MCF 10A (cell line): ENCODE results near the gene PGR. TPM values are rescaled to one million over a fixed set of nuclear protein-coding genes. Genes with fewer than 3 reads are reported as not detected.

Experiments used
- BruUV-seq: library from RNA; stranded (reverse); fragments of 400-500 nt; replicated peaks from 2 replicates; lab custom pipeline; 2021; lab: Mats Ljungman, UMichigan
- CTCF ChIA-PET: fragments of 300-600 bp; sonication (Branson Sonifier 250); formaldehyde crosslinking; extraction: SDS; loops from one replicate; lab custom pipeline; 2021; ENCODE audit warnings: antibody characterized with exemption, inconsistent platforms; lab: Yijun Ruan, JAX
- POLR2A ChIA-PET: fragments of 300-600, 350-650 bp; sonication (Branson Sonifier 250); formaldehyde crosslinking; extraction: SDS; loops from one replicate; lab custom pipeline; 2020; ENCODE audit warnings: antibody characterized with exemption, inconsistent platforms; lab: Yijun Ruan, JAX
- DNase-seq: peaks from one replicate; pipeline ENCODE4 v3.0.0-alpha.2; 2018; ENCODE audit not compliant: unreplicated experiment
- H3K27ac Mint-ChIP-seq: one replicate; pipeline ENCODE4 v1.8.0; 2022; ENCODE audit warnings: mild to moderate bottlenecking, low read depth, mixed read lengths; ENCODE audit not compliant: unreplicated experiment
- H3K27me3 Mint-ChIP-seq: one replicate; pipeline ENCODE4 v1.8.0; 2022; ENCODE audit warnings: mixed read lengths; ENCODE audit not compliant: insufficient read depth, unreplicated experiment
- H3K36me3 Mint-ChIP-seq: one replicate; pipeline ENCODE4 v1.8.0; 2022; ENCODE audit warnings: mild to moderate bottlenecking, moderate library complexity, mixed read lengths; ENCODE audit not compliant: insufficient read depth, unreplicated experiment
- H3K4me1 Mint-ChIP-seq: one replicate; pipeline ENCODE4 v1.8.0; 2022; ENCODE audit warnings: mixed read lengths; ENCODE audit not compliant: insufficient read depth, unreplicated experiment
- H3K4me3 Mint-ChIP-seq: one replicate; pipeline ENCODE4 v1.8.0; 2022; ENCODE audit warnings: mild to moderate bottlenecking, moderate library complexity, mixed read lengths; ENCODE audit not compliant: unreplicated experiment
- H3K9me3 Mint-ChIP-seq: one replicate; pipeline ENCODE4 v1.8.0; 2022; ENCODE audit warnings: mixed read lengths; ENCODE audit not compliant: unreplicated experiment
- CTCF ChIP-seq: fragments of 200-600 bp; IDR thresholded peaks from one replicate; pipeline ENCODE4 v1.8.0; 2022; ENCODE audit warnings: antibody characterized with exemption, mild to moderate bottlenecking; ENCODE audit not compliant: unreplicated experiment
- intact Hi-C: fragments of 100-400 bp; cut with micrococcal nuclease; formaldehyde crosslinking; loops from 2 replicates; pipeline ENCODE4 v1.14.1; 2022
- total RNA-seq: library from RNA; stranded (reverse); gene quantifications from 2 replicates; pipeline ENCODE4 v1.2.3, GENCODE V29; 2022

PGR gene
- total RNA-seq, 1 experiment from 2014 or later: not detected

- no peaks in the 10 kb centered on the region for H3K9me3 Mint-ChIP-seq
- no peaks in the 10 kb centered on the region for H3K4me1 Mint-ChIP-seq
- H3K36me3 Mint-ChIP-seq: no peaks in the 10 kb centered on the region
- peaks cover 12% of the 10 kb centered on the region for H3K27me3 Mint-ChIP-seq
- no peak overlapping the region for H3K27ac Mint-ChIP-seq
- POLR2A ChIA-PET: no interaction called here
- TF ChIP-seq CTCF: no peak
- H3K4me3 Mint-ChIP-seq: no peak overlapping the region
- intact Hi-C loops: no loop called here
- no TSS peak for BruUV-seq
- CTCF ChIA-PET: no interaction called here
- no peak for DNase-seq
Observed at GRCh38 chr11:101127699-101128570, 1.7 kb downstream of the PGR start.

GRCh38 chr11:101127197-101127698 is 2.4 kb downstream of the PGR start:
- no peak for DNase-seq
- POLR2A ChIA-PET: no interaction called here
- CTCF ChIA-PET: no interaction called here
- intact Hi-C loops: no loop called here
- BruUV-seq: no TSS peak
- Mint-ChIP-seq H3K36me3 (no peaks in the 10 kb centered on the region), H3K9me3 (no peaks in the 10 kb centered on the region), H3K27ac (no peak overlapping the region), H3K4me3 (no peak overlapping the region), H3K4me1 (no peaks in the 10 kb centered on the region), H3K27me3 (peaks cover 19% of the 10 kb centered on the region)
- no peak for TF ChIP-seq CTCF

GRCh38 chr11:101126551-101127196 is 2.9 kb downstream of the PGR start:
- BruUV-seq: no TSS peak
- no peaks in the 10 kb centered on the region for H3K4me1 Mint-ChIP-seq
- peaks cover 20% of the 10 kb centered on the region for H3K27me3 Mint-ChIP-seq
- H3K27ac Mint-ChIP-seq: no peak overlapping the region
- no peak overlapping the region for H3K4me3 Mint-ChIP-seq
- TF ChIP-seq CTCF: no peak
- ChIA-PET POLR2A (no interaction called here), CTCF (no interaction called here)
- intact Hi-C loops: no loop called here
- no peaks in the 10 kb centered on the region for H3K9me3 Mint-ChIP-seq
- no peaks in the 10 kb centered on the region for H3K36me3 Mint-ChIP-seq
- no peak for DNase-seq

GRCh38 chr11:101115671-101116160 is 13.9 kb downstream of the PGR start:
- Mint-ChIP-seq H3K27ac (no peak overlapping the region), H3K4me1 (no peaks in the 10 kb centered on the region), H3K4me3 (no peak overlapping the region), H3K9me3 (no peaks in the 10 kb centered on the region), H3K36me3 (no peaks in the 10 kb centered on the region), H3K27me3 (no peaks in the 10 kb centered on the region)
- BruUV-seq: no TSS peak
- TF ChIP-seq CTCF: no peak
- ChIA-PET POLR2A (interaction anchor here (0.5 to 1.1 kb wide), 2 partner anchors 14 to 949 kb away, joined by 3 read pairs; no protein-coding TSS in a partner anchor), CTCF (interaction anchor here (0.6 kb wide), 1 partner anchor 24 kb away, joined by 3 read pairs; no protein-coding TSS in a partner anchor)
- DNase-seq: no peak
- intact Hi-C loops: no loop called here
